M059J (cell line): ENCODE measurements around the gene METTL1. TPM values are rescaled to one million over a fixed set of nuclear protein-coding genes. Genes with fewer than 3 reads are reported as not detected.
"Not testable (repeated sequence)": the region's sequence is repeated elsewhere in the genome, so short reads cannot be mapped to it uniquely, and the experiment has no call there.

Experiments
- DNase-seq: peaks from one replicate; pipeline ENCODE4 v3.0.0-alpha.2; 2012; ENCODE audit warnings: low read depth
- total RNA-seq: library from RNA; depleted of rRNA; stranded (reverse); fragments of >200 nt; shearing (Covaris generic); gene quantifications from 2 replicates; pipeline ENCODE4 v1.2.3, GENCODE V29; 2014; rRNA removed

The METTL1 gene
- total RNA-seq = 8.4 and 12.4 TPM in 2 replicates

DNA sequence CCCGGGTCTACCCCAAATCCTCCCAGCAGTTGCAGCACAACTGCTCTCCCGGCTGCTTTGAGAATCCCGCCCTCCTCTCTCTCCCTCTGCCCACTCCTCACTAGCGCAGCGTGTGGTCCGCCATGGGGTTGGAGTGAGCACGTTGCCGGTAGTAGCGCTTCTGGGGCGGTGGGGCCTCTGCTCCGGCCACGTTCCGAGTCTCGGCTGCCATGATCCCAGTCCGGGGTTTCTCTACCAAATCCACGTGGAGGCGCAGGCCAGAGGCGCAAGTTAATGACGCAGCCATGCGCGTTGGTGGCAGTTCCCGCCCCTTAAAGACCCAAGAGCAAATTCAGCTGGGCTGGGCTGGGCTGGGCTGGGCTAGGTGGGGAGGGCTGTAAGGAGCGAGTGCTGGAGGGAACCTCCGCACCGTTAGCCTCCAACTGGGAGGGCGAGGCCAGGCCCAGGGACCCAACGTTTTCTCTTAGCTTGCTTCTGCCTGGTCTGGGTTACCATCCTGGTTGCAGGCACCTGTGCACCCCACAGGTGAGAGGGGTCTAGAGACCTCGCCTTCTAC is at the start of gene METTL1:
TSS of gene METTL1 (minus strand) at position 233 of the 556 bp plus-strand sequence. CDS start at position 211, 22 bp downstream.
- peak; percentile 96 for DNase-seq

DNA sequence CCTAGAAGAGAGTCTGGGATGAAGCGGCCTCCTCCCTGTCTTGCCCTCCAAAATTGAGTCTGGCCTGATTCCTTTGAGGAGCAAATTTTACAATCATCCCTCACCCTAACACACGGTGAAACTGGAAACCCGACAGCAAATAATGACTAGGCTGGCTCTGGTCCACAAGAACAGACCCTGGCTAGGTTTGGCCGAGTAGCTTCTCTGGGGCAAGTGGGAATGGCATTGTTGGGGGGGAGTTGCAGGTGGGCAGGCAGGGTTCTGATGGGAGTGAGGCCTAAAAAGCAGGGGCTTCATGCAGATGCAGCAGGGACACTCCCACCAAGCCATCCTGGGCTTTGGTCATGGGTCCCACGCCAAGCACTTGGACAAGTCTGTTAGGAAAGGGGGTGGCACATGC is 49.1 kb upstream of the METTL1 start:
- DNase-seq = not testable (repeated sequence)

DNA sequence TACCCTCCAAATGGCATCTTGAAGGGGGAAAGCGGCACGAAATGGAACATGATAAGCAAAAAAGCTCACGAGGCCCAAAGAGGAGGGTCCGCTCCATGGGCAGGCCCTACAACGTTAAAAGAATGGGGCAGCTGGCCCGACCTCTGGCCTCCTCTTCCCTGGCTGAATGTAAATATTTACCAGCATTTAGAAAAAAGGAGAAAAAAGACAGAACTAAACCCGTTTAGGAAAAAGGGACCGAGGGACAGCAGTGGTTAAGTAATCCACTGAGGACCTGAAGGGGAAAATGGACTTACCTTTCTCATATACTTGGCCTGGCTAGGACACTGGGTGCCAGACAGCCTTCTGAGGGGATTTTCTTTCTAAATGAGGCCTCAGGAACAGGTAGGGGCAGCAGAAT is 48.2 kb upstream of the METTL1 start:
- not testable (repeated sequence) for DNase-seq

DNA sequence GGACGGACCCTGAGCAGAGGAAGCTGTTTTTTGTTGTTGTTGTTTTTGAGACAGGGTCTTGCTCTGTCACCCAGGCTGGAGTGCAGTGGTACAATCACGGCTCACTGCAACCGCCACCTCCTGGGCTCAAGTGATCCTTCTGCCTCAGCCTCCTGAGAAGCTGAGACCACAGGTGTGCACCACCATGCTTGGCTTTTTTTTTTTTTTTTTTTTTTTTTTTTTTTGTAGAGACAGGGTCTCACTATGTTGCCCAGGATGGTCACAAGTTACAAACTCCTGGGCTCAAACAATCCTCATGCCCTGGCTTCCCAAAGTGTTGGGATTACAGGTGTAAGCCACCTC is 46.1 kb upstream of the METTL1 start:
- not testable (repeated sequence) for DNase-seq

DNA sequence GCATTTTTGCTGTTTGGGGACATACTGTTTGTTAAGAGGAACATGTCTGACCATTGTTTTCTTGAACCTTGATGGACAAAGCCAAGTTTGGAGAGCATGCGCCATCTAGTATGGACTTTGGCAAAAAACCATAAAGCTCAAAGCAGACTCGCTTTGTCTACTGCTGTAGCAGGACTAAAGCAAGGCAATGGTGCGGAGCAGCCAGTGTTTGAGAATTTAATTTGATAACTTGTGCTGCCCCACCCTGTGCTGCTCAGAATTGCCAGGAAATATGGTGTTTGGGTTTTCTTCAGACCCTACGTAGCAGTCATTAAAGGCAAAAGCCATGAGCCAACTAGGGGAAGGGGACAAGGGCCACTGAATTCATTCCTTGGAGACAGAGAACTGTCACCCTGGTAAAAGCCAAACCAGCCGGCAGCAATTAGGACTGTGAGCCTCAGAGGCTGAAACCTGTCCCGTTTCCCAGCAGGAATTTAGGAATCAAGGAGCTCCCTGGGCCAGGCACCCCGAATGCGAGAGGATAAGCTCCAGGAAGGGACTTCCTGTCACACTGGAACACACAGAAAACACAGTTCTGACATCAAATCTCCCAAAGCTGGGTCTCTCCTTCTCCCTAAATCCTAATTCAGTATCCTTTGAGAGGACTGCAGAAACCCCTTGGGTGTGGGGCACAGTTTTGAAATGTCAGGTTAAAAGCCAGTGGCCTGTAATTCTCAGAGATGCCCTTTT is 45.5 kb upstream of the METTL1 start:
- no peak for DNase-seq

DNA sequence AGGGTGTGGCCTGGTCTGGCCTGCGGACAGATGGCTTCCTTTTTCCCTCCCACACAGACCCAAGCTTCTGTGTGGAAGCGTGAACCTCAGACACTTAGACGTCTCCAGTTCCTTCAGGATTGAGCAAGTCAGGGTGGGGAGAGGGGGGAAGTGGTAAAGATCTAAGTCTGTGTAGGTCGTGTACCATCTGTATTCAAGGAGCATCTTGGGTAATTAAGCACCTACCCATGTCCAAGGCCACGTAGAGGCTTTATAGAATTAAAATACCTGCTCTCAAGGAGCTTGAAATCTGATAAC is 44.9 kb upstream of the METTL1 start:
- no peak for DNase-seq

DNA sequence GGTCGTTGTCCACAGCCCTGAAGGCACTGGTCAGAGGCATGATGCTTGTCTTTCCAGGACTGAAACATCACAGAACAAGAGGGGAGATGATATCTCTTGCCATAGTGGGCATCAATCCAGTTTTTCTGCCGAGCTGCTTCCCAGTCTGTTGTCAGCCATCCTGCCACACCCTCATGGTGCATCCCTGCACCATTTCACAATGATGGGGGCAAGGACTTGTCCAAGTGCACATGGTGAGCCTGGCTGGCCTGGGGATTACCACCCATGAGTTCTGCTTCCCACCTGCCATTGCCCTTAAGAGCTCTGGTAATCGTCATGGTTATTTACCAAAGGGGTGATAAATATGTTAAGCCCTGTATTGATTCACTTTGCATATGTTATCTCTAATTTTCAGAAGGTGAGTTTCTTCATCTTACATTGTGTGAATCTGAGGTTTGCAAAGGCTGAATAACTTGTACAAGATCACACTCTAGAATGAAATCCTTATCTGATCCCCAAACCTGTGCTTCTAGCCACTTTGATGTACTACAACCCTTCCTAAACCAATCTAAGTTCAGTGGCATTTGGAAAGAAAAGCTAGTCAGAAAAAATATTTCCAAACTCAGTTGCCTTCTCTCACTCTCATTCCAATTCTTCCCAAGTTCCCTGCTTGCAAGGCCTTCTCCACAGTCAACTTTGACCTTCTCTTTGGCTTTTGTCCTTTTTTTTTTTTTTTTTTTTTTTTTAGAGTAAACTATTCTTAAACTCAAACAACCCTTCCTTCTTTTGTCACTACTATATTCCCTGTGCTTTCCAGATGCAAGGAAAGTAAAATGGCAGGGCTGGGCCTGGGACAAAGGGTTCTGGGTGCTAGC is 44.3 kb upstream of the METTL1 start:
- no peak for DNase-seq

DNA sequence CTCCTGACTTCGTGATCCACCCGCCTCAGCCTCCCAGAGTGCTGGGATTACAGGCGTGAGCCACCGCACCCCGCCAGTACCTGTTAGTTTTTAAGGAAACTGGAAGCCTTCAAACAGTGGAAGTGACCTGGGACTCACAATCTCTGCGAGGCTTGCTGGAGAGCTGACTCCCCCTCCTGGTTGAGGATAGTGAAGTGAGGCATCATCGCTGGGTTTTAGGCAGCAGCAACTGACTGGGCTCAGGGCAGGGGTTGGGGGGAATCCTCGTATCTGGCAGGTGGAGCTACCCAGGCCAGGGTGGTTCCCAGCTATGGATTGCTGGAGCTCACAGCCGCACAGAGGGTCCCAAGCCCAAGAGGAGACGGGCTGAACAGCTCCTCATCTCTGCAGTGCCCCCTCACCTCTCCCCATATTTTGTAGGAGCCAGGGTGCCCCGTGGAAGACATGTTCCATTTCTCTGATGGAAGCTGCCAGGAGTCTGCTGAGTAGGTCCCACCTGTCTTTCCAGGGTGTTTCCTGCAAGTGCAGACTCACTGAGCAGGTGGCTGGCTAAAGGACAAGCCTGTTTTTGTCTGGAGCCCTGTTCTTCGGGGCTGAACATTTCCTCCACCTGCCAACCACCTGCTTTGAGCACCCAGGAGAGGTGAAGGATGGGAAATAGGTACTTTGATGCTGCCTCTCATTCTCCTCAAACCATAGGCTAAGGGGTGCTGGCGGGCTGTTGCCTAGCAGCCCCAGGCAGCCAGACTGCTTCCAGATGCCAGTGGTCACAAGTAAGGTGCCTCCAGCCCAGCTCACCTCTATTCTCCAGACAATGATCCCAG is 43.5 kb upstream of the METTL1 start:
- DNase-seq = no peak

DNA sequence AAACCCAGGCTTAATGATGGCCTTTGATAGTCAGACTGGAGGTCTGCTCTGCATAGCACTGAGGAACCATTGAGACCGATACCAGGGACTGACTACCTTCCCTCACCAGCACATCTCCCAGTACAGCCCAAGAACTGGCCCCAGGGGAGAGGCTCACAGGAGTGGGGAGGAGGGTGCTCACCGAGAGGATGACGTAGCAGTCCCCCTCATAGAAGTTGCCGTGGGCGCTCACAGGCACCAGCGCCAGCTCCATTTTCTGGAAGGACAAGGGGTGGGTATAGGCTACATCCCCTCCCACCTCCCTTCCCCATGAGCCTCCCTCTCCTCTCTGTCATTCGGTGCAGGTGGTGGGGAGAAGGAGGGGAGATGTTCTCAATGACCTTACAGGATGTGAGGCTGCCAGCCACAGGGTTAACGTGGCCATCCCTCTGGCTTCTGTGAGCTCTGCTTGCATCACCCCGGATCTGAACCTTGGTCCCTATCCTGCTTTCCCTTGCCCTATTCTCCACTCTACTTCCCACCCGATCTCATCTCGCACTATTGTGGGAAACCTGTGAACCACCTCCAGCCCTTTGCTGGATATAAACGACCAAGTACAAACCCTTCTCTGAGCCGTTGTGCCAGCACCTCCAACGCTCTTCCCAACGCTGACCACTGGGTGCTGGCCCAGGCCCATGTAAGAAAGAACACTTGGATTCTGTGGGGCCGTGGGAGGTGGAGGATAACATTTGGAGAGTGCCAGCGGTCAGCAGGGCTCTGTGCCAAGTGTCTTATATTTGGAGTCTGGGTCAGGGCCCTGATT is 42.3 kb upstream of the METTL1 start:
- DNase-seq = no peak

DNA sequence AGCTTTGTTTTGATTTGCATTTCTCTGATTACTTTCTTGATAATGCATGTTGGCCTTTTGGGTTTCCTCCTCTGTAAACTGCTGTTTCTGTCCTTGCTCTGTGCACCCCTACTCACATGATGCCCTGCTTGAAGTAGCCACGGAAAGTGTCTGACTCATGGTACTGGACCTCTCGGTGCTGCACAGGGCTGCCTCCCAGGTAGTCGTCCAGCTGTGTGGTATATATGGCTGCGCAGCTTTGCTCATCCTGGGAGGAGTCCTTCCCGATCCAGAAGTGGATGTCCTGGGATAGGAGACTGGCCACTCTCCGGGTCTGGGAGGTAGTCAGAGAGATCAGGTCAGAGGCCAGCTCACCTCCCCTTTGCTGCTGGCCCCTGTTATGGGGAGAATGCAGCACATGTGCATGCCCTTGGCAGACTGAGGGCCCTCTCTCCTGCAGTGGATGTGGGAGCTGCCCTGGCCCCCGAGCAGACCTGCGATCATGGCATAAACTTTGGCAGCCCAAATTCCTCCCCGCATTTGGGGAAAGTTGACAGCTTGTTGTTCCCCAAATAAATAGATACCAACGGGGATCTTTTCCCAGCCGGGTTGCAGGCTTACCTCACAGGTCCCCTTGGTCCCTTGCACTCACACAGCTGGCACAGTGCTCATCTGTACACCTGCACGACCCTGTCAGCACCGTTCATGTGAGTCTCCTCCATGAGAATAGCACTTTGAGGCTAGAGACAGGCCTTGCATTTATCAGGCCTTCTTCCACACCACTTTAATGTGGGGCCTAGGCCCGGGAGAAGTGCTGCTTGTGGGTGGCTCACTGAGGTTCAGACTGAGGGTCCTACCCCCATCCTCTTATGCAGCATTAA is 41.4 kb upstream of the METTL1 start:
- peak; percentile 37 for DNase-seq

DNA sequence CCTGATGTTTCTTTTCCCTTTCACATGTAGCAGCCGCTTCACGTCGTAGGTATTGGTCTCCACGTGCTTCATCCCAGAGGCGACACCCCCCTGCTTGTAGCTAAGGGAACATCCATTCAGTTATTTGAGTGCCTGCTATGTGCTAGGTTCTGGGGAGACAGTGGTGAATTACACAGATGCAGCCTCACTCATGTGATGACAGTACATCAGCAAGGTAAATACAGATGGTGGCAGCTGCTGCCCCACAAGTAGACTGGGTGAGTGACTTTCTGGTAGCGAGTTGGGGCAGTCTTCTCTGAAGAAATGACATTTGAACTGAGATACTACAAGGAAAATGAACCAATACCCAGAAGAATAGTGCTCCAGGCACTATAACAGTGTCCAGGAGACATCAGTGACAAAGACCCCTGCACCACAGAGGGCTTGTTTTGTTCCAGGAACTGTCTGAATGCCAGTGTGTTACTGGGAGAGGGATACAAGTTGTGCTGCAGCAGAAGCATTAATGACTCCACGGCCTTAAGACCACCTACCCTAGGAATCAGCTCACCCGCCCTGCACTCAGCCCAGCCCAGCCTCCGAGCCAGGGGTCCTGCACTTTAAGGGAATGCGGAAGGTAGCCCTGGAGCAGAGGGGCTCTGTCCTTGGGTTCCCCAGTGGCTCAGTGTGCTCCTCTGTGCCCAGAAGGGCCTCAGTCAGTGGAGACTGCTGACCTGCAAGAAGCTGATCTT is 39.3 kb upstream of the METTL1 start:
- no peak for DNase-seq

DNA sequence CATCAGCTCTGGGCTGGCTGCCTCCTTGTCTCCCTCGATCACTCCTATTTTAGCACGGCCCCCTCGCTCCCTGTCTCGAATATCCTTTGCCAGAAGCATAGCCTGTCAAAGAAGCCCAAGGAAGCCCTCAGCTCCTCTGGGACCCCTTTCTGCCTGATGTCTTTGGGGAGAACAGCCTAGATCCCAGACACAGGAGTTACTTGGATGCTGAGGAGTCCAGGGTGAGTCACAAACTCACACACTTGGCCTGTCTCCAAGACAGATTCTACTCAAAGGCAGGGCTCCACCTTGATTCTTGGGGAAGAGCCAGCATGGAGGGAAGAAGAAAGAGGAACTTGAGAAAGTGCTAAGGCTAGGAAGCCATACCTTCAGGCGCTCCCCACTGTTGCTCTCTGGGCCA is 38.5 kb upstream of the METTL1 start:
- DNase-seq = peak; percentile 86

DNA sequence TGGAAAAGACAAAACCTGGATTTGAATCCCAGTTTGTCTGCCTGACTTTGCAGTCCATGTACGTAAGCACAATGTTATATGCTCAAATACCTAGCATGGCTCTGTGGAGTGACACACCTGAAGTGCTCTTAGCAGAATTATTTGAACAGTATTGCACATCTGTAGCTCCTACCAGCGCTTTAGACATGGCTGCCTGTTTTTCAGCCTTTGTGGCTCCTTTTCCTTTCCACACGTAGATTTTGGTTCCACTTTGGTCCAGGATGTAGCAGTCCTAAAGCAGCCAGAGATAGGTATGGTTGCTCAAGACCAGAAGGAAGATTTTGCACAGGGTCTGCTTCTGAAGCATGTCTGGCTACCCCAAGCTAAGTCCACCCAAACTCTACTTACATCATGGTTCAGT is 37.5 kb upstream of the METTL1 start:
- no peak for DNase-seq

DNA sequence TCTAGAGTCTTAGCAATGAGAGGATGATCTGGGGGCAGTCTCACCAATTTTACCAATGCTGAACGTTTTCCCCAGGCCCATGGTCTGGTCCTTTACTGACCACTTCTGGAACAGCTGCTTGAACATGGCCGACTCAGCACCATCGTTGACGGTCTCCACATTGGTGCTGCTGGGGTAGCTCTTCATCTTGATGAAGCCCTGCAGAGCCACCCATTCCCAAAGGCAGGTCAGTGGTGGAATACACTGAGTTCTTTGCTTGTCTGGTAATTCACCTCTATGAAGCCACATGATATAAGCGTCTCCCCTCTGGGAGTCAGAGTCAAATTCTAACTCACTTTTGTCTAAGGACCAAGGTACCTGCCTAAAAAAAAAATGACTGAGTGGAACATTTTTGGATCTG is 36.4 kb upstream of the METTL1 start:
- no peak for DNase-seq

DNA sequence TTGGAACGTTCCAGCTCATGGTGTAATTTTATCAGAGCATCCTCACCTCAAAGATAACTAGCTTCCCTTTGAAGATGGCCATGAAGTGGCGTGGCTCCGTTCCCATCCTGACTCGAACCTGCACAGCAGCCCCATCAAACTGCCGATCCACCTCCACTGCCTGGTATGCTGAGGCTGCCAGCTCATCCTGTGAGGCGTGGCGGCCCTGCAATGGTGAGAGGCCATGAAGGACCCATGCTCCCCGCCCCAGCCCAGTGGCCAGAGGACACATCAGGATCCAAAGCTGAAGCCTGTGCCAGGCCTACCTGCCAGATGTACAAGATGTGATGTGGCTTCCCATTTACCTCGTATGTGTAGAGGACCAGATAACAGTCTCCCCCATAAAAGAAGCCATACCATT is 35.4 kb upstream of the METTL1 start:
- DNase-seq = no peak

DNA sequence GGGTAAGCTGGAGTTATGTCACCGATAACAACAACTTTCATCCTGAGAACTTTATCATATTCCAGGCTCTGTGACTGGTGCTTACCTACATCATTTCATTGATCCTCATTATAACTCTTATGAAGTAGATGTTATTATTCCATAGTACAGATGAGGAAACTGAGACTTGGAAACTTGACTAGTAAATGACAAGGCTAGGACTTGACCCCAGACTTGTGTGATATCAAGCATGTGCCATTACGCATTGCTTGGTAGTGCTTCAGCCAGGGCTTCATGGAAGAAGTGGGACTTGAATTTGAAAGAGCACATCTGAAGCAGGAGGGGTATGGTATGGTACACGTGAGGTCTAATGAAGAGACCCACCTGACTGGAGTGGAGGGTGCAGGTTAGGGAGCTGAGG is 34.8 kb upstream of the METTL1 start:
- no peak for DNase-seq

DNA sequence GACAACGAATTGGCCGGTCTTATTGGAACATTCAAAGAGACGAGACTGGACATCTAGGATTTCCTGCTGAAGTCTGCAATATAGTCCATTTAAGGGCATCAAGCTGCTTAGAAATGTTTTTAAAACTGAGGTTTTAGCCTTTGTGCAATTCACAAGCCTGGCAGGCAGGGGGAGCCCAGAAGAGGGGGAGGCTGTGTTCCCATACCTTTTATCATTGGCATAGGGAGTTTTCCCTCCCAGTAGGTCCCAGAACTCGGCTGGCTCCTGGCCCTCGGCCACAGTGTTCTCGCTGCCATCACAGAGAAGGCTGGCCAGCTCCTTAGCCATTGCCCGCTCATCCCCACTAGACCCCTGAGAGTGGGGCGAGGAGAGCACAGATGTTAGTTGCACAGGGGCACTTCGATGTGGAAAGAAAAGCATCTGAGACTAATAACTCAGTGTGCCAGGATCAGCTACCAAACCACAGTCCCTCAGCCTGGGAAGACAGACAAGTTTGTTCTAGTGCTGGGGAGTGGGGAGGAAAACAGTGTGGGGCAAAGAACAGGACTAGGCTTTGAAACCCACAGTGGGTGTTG is 31.5 kb upstream of the METTL1 start:
- DNase-seq = peak; percentile 39

DNA sequence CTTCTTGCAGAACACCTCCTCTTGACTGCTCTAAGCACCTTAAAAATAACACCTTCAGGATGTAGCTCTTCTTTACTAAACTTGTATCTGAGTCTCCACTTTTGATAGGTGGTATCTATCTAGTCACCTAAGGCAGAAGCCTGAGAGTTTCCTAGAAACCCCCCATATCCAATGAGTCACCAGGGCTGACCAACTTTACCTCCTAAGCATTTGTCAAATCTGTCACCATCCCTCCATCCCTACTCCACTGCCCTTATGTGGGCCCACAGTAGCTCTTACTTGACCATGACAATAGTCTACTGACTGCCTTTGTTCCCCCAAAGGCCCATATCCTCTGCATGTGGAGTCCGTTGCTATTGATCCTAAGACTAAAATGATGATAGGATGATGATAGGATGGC is 30.7 kb upstream of the METTL1 start:
- no peak for DNase-seq

DNA sequence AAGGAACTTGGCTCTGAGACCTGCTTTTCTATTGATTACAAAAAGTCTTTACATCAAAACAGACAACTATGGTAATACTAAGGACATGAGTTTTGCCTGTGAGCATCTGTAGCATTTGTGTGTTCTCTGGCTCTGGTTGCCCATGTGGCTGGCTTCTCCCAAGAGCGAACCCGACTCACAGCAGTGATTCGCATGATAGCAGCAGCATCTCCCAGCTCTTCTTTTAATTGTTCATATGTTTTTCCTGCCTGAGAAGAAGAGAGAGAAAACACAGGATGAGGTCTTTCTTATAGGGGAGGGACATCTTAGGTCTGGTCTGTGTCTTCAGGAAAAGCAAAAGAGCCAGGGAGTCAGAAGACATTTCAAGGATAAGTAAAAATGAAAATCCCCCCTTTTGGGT is 29.1 kb upstream of the METTL1 start:
- no peak for DNase-seq
